Inferior parietal cortex (tissue), 1 donor: ENCODE results near the gene DNAJB9.
"Not testable (repeated sequence)": the region's sequence is repeated elsewhere in the genome, so short reads cannot be mapped to it uniquely, and the experiment has no call there.

Source experiments
- DNase-seq: peaks from one replicate; pipeline ENCODE4 v3.0.0-alpha.2; 2016; ENCODE audit errors: extremely low spot score

The DNAJB9 gene

GRCh38 chr7:108569381-108570145 lies at the start of gene DNAJB9, which contains the start of gene THAP5:
Gene DNAJB9 (plus strand): TSS chr7:108569874. CDS start chr7:108571727, 1,853 bp downstream.
Gene THAP5 (minus strand): TSS chr7:108569706. CDS start chr7:108569569, 137 bp downstream.
- peak; percentile 100 for DNase-seq

DNA sequence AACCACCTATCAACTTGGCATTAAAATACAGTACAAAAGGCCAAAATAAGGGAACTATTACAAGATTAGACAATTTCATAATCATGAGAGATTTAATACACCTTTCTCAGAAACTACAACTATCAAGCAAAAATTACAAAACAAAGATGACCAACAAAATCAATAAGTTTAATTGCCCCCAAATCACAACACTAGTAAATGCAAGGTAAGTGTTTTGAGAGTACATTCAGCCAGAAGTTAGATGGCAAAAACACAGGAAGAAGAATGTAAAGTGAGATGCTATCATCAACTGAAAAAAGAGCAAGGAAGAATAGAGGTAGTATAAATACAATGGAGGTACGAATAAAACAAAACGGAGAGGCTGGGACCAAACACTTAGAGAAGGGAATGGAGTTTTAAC lies 46.9 kb upstream of the DNAJB9 start:
- no peak for DNase-seq

- peak; percentile 27 for DNase-seq
These were observed 44.2 kb upstream of the DNAJB9 start for GRCh38 chr7:108525327-108525984.

DNA sequence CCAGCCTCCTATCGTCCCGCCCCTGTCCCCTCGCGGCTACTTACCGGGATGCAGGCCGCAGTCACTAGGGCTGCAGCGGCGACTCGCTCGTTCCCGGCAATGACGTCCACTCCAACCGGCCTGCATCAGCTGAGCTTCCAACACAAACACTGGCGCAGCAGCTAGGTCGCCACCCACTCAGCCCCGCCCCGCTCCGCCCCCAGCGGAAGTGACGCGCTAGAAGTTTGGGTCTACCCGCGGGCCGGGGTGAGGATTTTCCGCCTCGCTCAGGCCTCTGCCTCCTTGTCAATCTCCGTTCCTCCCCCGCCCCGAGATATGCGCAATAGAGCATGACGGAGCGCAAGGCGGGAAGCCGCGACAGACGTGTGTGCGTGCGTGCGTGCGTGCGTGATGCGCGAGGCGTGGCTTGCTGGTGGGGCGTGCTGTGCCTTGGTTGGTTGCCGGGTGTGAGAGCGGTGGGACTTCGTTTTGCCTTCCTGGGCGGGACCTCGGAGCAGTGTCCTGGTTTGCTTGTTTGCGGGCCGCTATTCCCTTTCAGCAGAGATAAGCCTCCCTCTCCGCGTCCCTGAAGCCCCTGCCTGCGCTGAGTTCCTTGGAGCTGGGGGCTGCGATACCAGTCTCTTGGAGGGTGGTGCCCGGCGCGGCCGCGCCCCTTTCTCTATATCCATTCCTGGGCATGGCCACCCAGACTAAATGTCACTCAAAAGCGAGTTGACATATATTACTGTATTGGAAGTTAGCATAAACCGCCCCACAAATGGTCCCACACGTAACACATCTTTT lies 43.5 kb upstream of the DNAJB9 start, which contains the start of gene PNPLA8:
Gene PNPLA8 (minus strand): TSS at position 151 of the 783 bp plus-strand sequence. CDS start 10,644 bp downstream, outside the sequence.
- peak; percentile 99 for DNase-seq

- DNase-seq: no peak
These were observed 43.0 kb upstream of the DNAJB9 start for GRCh38 chr7:108526768-108527017.

DNA sequence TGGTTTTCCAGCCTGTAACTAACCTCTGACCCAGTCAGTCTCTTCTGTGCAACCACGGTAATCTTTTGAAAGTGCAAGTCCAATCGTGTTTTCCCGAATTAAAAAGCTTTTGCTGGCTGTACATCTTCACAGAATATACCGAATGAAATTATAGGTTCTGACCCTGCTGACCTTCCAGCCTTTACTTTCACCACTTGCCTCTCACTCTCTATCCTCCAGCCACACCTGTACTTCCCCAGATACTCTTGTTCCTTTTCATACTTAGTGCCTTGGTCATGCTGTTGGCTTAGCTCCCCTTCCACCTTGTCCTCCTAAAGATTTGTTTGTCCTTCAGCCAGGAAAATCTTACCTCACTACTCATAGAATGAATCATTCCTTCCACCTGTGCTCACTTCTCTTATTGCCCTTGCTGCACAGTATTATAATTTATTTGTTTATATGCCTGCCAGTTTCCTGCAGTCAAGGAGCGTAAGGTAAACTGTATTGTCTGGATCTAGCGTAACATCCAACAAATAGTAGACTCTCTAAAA lies 41.4 kb upstream of the DNAJB9 start:
- DNase-seq: no peak

- no peak for DNase-seq
These were observed 40.3 kb upstream of the DNAJB9 start for GRCh38 chr7:108529341-108529740.

DNA sequence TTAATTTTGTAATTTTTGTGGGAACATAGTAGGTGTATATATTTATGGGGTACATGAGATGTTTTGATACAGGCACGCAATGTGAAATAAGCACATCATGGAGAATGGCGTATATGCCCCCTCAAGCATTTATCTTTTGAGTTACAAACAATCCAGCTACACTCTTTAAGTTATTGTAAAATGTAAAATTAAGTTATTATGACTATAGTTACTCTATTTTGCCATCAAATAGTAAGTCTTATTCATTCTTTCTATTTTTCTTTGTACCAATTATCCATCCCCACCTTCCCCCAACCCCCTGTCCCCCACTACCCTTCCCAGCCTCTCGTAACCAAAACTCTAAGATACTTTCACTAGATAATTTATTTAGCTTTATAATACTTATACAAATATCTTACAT lies 36.0 kb upstream of the DNAJB9 start:
- DNase-seq: no peak

GRCh38 chr7:108535257-108535656 lies 34.4 kb upstream of the DNAJB9 start:
- no peak for DNase-seq

GRCh38 chr7:108535744-108536143 lies 33.9 kb upstream of the DNAJB9 start:
- no peak for DNase-seq

DNA sequence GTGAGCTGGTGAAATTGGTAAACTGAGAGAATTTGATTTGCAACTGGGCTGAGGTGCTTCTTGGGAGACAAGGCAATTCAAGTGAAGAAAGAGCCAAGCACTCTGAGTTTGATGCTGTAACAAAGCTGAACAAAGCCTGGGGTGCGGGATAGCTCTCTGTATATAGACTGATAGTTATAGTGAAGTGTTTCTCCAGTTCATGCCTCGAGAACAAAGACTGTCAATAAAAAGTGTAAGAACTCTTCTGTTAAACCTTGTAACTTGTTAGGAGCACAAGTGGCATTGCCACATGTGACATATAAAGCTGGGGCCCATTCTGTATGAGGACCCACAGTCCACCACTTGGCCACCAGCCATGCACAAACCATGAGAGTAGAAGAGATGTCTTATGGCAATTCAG lies 32.4 kb upstream of the DNAJB9 start:
- no peak for DNase-seq

- DNase-seq: not testable (repeated sequence)
These were observed 31.4 kb upstream of the DNAJB9 start for GRCh38 chr7:108538236-108538635.

DNA sequence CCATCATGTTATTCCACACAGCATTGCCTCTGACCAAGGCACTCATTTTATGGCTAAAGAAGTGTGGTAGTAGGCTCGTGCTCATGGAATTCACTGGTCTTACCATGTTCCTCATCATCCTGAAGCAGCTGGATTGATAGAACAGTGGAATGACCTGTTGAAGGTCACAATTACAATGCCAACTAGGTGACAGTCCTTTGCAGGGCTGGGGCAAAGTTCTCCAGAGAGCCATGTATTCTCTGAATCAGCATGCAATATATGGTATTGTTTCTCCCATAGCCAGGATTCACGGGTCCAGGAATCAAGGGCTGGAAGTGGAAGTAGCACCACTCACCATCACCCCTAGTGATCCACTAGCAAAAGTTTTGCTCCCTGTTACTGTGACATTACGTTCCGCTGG lies 31.0 kb upstream of the DNAJB9 start:
- not testable (repeated sequence) for DNase-seq

GRCh38 chr7:108541478-108541877 lies 28.2 kb upstream of the DNAJB9 start:
- no peak for DNase-seq

DNA sequence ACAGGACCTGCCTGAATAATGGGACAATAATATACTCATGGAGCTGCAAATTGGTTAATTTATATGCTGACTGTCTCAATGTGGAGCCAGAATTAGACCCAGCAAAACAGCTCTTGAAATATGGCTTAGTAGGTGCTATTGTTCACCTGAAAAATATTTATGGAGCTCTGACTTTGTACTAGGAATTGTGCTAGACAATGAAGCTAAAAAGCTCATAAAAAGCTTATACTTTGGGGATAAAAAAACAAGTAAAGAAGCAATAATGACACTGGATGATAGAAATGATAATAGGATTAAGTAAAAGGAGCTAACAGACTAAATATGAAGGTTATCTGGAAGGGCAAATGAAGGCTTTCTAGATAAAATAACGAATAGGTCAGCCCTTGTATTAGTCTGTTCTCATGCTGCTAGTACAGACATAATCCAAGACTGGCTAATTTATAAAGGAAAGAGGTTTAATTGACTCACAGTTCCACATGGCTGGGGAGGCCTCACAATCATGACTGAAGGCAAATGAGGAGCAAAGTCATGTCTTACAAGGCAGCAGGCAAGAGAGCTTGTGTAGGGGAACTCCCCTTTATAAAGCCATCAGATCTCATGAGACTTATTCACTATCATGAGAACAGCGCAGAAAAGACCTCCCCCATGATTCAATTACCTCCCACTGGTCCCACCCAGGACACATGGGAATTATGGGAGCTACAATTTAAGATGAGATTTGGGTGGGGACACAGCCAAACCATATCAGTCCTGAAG lies 21.4 kb upstream of the DNAJB9 start:
- DNase-seq: not testable (repeated sequence)

DNA sequence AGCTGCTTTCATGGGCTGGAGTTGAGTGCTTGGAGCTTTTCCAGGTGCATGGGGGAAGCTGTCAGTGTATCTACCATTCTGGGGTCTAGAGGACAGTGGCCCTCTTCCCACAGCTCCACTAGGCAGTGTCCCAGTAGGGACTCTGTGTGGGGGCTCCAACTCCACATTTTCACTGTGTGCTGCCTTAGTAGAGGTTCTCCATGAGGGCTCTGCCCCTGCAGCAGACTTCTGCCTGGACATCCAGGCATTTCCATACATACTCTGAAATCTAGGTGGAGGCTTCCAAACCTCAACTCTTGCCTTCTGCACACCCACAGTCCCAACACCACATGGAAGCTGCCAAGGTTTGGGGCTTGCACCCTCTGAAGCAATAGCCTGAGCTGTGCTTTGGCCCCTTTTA lies 13.0 kb upstream of the DNAJB9 start:
- DNase-seq: not testable (repeated sequence)

GRCh38 chr7:108557191-108557590 lies 12.5 kb upstream of the DNAJB9 start:
- DNase-seq: no peak

- no peak for DNase-seq
These were observed 12.1 kb upstream of the DNAJB9 start for GRCh38 chr7:108557617-108558016.

DNA sequence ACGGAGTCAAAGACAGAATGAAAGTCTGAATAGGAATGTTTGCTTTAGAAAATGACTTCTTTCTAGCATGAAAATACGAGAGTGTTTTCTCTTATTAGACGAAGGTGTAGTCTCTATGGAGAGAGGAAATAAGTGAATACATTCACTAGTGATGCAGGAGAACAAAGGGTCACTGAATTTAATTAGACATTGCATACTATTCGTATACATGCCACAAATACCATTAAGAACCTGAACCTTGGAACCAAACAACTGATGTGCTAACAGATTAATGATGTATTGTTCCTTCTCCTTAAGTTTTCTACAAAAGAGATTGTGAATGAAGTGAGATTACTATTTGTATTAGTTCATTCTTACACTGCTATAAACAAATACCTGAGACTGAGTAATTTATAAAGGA lies 10.4 kb upstream of the DNAJB9 start:
- DNase-seq: no peak

- no peak for DNase-seq
These were observed 8.5 kb upstream of the DNAJB9 start for GRCh38 chr7:108561047-108561619.

GRCh38 chr7:108565987-108566386 lies 3.7 kb upstream of the DNAJB9 start:
- no peak for DNase-seq
